ENCODE measurements around the gene LGMN.

The LGMN gene

GRCh38 chr14:92733007-92733406 lies 15.4 kb downstream of the LGMN start:
- H3K27ac ChIP-seq: no peak overlapping the region
- no peak for TF ChIP-seq CTCF (IDR thresholded peaks at IDR 0.05)
- no peak overlapping the region for H3K4me3 ChIP-seq

GRCh38 chr14:92731622-92732115 lies 16.8 kb downstream of the LGMN start:
- no peak for DNase-seq (ENCODE audit: low spot score)
- Histone ChIP-seq H3K4me3 (no peak overlapping the region), H3K27ac (no peak overlapping the region)
- no peak for TF ChIP-seq CTCF (IDR thresholded peaks at IDR 0.05)

More at GRCh38 chr14:92733007-92733406, 15.4 kb downstream of the LGMN start:
- DNase-seq (ENCODE audit: low spot score): no peak

- no peak overlapping the region for H3K27ac ChIP-seq
- DNase-seq (ENCODE audit: low spot score): no peak
- no peak for TF ChIP-seq CTCF (IDR thresholded peaks at IDR 0.05)
- no peak overlapping the region for H3K4me3 ChIP-seq
Observed at GRCh38 chr14:92729634-92730358, 18.6 kb downstream of the LGMN start.

GRCh38 chr14:92728759-92729364 lies 19.6 kb downstream of the LGMN start:
- Histone ChIP-seq H3K27ac (no peak overlapping the region), H3K4me3 (no peak overlapping the region)
- no peak for DNase-seq (ENCODE audit: low spot score)
- no peak for TF ChIP-seq CTCF (IDR thresholded peaks at IDR 0.05)

GRCh38 chr14:92726933-92727262 lies 21.5 kb downstream of the LGMN start:
- Histone ChIP-seq H3K27ac (peak overlapping the region; percentile 69 to 74), H3K4me3 (no peak overlapping the region)
- no peak for DNase-seq (ENCODE audit: low spot score)
- no peak for TF ChIP-seq CTCF (IDR thresholded peaks at IDR 0.05)

- peak; percentile 84 for DNase-seq (ENCODE audit: low spot score)
Observed at GRCh38 chr14:92726135-92726932, 22.1 kb downstream of the LGMN start.

More at GRCh38 chr14:92726135-92726932, 22.1 kb downstream of the LGMN start:
- Histone ChIP-seq H3K27ac (peak overlapping the region; percentile 69 to 74), H3K4me3 (no peak overlapping the region)
- no peak for TF ChIP-seq CTCF (IDR thresholded peaks at IDR 0.05)

Data from coronary artery (tissue), 2 donors.